Breast epithelium (tissue), 3 donors: Measurements from ENCODE around the gene AATK.

Source experiments
- POLR2A ChIP-seq: fragments of 450-650 bp; IDR thresholded peaks from one replicate; pipeline ENCODE4 v1.6.1; 2016; ENCODE audit warnings: antibody characterized with exemption, mild to moderate bottlenecking, moderate library complexity
- POLR2AphosphoS5 ChIP-seq, 3 donors: sonication (generic); formaldehyde crosslinking; IDR thresholded peaks; one replicate each; pipeline ENCODE4 v1.6.1; 2017; ENCODE audit warnings: antibody characterized with exemption in 3 of 3
- TF ChIP-seq, protein P1 (sequence below), 3 donors: fragments of 450-650 bp; IDR thresholded peaks; one replicate each; pipeline ENCODE4 v1.5.1; 2016 to 2017; ENCODE audit warnings: antibody characterized with exemption in 3 of 3, mild to moderate bottlenecking in 3 of 3, moderate library complexity in 3 of 3

DNA sequence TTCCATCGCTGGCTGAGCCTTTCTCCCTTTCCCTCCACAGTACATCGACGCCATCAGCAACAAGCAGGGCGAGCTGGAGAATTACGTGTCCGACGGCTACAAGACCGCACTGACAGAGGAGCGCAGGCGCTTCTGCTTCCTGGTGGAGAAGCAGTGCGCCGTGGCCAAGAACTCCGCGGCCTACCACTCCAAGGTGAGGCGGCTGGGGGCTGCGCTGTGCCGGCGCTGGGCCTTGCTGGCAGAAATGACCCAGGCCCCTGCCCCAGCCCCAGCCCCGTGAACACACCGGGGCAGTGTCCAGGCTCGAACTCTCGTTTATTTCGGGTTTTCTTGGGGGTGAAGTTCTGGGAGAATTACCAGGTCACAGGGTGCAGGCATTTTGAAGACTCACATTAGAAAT, 66.1 kb downstream of the AATK start:
- TF ChIP-seq POLR2AphosphoS5 (IDR thresholded peaks at IDR 0.05) (no peak), POLR2A (no peak)
- TF ChIP-seq, protein P1, sequence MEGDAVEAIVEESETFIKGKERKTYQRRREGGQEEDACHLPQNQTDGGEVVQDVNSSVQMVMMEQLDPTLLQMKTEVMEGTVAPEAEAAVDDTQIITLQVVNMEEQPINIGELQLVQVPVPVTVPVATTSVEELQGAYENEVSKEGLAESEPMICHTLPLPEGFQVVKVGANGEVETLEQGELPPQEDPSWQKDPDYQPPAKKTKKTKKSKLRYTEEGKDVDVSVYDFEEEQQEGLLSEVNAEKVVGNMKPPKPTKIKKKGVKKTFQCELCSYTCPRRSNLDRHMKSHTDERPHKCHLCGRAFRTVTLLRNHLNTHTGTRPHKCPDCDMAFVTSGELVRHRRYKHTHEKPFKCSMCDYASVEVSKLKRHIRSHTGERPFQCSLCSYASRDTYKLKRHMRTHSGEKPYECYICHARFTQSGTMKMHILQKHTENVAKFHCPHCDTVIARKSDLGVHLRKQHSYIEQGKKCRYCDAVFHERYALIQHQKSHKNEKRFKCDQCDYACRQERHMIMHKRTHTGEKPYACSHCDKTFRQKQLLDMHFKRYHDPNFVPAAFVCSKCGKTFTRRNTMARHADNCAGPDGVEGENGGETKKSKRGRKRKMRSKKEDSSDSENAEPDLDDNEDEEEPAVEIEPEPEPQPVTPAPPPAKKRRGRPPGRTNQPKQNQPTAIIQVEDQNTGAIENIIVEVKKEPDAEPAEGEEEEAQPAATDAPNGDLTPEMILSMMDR (IDR thresholded peaks at IDR 0.05), result no peak
